Caco-2 (cell line): ENCODE results near the gene SAV1. TPM values are rescaled to one million over a fixed set of nuclear protein-coding genes. Genes with fewer than 3 reads are reported as not detected.

Experiments
- BruUV-seq: library from RNA; stranded (reverse); fragments of 400-500 nt; replicated peaks from 2 replicates; lab custom pipeline; 2021; lab: Mats Ljungman, UMichigan
- CTCF ChIA-PET: fragments of 300-600 bp; sonication (Branson Sonifier 250); formaldehyde crosslinking; loops from one replicate; lab custom pipeline; 2022; ENCODE audit warnings: antibody characterized with exemption; lab: Charles Lee
- POLR2A ChIA-PET: fragments of 300-600 bp; sonication (Branson Sonifier 250); formaldehyde crosslinking; loops from one replicate; lab custom pipeline; 2022; ENCODE audit warnings: antibody characterized with exemption; lab: Charles Lee
- DNase-seq, 2 experiments: peaks; one replicate each; pipeline versions ENCODE4 v3.0.0 to v3.0.0-alpha.2; 2020 to 2022
- H3K27me3 ChIP-seq: replicated peaks from 2 replicates; pipeline ENCODE4 v1.6.0; 2011; ENCODE audit warnings: low read length; ENCODE audit not compliant: control insufficient read depth, insufficient read depth
- H3K36me3 ChIP-seq: 2 replicates; pipeline ENCODE4 v1.5.1; 2011; ENCODE audit warnings: low read length; ENCODE audit not compliant: control insufficient read depth, insufficient read depth
- H3K4me1 ChIP-seq: fragments of 250-450 bp; sonication (Bioruptor Pico); 2 replicates; pipeline ENCODE4 v1.5.1; 2020; ENCODE audit warnings: mild to moderate bottlenecking
- H3K4me3 ChIP-seq: 2 replicates; pipeline ENCODE4 v1.5.1; 2011; ENCODE audit warnings: low read depth, mild to moderate bottlenecking, control low read depth, low read length
- H3K9me3 ChIP-seq: fragments of 250-450 bp; sonication (Bioruptor Pico); 2 replicates; pipeline ENCODE4 v1.5.1; 2020; ENCODE audit warnings: mild to moderate bottlenecking, moderate library complexity
- H3K27ac Mint-ChIP-seq: one replicate; pipeline ENCODE4 v1.8.0; 2022; ENCODE audit warnings: mixed read lengths; ENCODE audit not compliant: unreplicated experiment
- H3K27me3 Mint-ChIP-seq: one replicate; pipeline ENCODE4 v1.8.0; 2022; ENCODE audit warnings: mixed read lengths; ENCODE audit not compliant: insufficient read depth, unreplicated experiment
- H3K36me3 Mint-ChIP-seq: one replicate; pipeline ENCODE4 v1.8.0; 2022; ENCODE audit warnings: mild to moderate bottlenecking, mixed read lengths; ENCODE audit not compliant: insufficient read depth, unreplicated experiment
- H3K4me1 Mint-ChIP-seq: one replicate; pipeline ENCODE4 v1.8.0; 2022; ENCODE audit warnings: low read depth, mixed read lengths; ENCODE audit not compliant: unreplicated experiment
- H3K4me3 Mint-ChIP-seq: one replicate; pipeline ENCODE4 v1.8.0; 2022; ENCODE audit warnings: mild to moderate bottlenecking, moderate library complexity, mixed read lengths; ENCODE audit not compliant: unreplicated experiment
- H3K9me3 Mint-ChIP-seq: one replicate; pipeline ENCODE4 v1.8.0; 2022; ENCODE audit warnings: mixed read lengths; ENCODE audit not compliant: unreplicated experiment
- CTCF ChIP-seq, 2 experiments: fragments of 200-600 bp in 1 of 2; IDR thresholded peaks; 1 replicate in 1 of 2; 2 replicates in 1 of 2; pipeline versions ENCODE4 v1.5.1 to v1.8.0; 2011 to 2022; ENCODE audit warnings: antibody characterized with exemption in 1 of 2, control low read depth in 1 of 2, inconsistent platforms in 1 of 2, low read depth in 1 of 2, low read length in 1 of 2, mild to moderate bottlenecking in 1 of 2, moderate library complexity in 1 of 2; ENCODE audit not compliant: insufficient read depth in 1 of 2, severe bottlenecking in 1 of 2, unreplicated experiment in 1 of 2
- intact Hi-C: fragments of 100-400 bp; cut with micrococcal nuclease; formaldehyde crosslinking; loops from one replicate; pipeline ENCODE4 v1.10.0; 2022; ENCODE audit not compliant: unreplicated experiment
- total RNA-seq: library from RNA; stranded (reverse); gene quantifications from 2 replicates; pipeline ENCODE4 v1.2.3, GENCODE V29; 2022

SAV1 gene
- total RNA-seq, 1 experiment from 2014 or later, result 28.3 TPM

- POLR2A ChIA-PET, result no interaction called here
- BruUV-seq, result no TSS peak
These were observed 55.3 kb downstream of the SAV1 start for GRCh38 chr14:50612806-50613205.

GRCh38 chr14:50610465-50610864 lies 57.6 kb downstream of the SAV1 start:
- H3K4me1 ChIP-seq, result no peaks in the 10 kb centered on the region
- H3K4me3 Mint-ChIP-seq, result no peak overlapping the region
- CTCF ChIA-PET, result no interaction called here
- no peak overlapping the region for H3K27ac Mint-ChIP-seq
- no peaks in the 10 kb centered on the region for H3K36me3 ChIP-seq
- DNase-seq, result no peak
- intact Hi-C loops, result no loop called here
- no peaks in the 10 kb centered on the region for H3K36me3 Mint-ChIP-seq
- no peak for TF ChIP-seq CTCF (IDR thresholded peaks at IDR 0.05; ENCODE audit: insufficient read depth in 1 of 2, low read depth in 1 of 2, low read length in 1 of 2, severe bottlenecking in 1 of 2, unreplicated experiment in 1 of 2)
- H3K4me3 ChIP-seq, result no peak overlapping the region
- no peaks in the 10 kb centered on the region for H3K9me3 Mint-ChIP-seq
- POLR2A ChIA-PET, result no interaction called here
- no peaks in the 10 kb centered on the region for H3K9me3 ChIP-seq
- no TSS peak for BruUV-seq
- H3K27me3 Mint-ChIP-seq, result peaks cover 8% of the 10 kb centered on the region
- H3K27me3 ChIP-seq, result no peaks in the 10 kb centered on the region
- H3K4me1 Mint-ChIP-seq, result no peaks in the 10 kb centered on the region

More at GRCh38 chr14:50612806-50613205, 55.3 kb downstream of the SAV1 start:
- Mint-ChIP-seq H3K4me1 (no peaks in the 10 kb centered on the region), H3K36me3 (no peaks in the 10 kb centered on the region), H3K27me3 (peaks cover 8% of the 10 kb centered on the region), H3K27ac (no peak overlapping the region), H3K4me3 (no peak overlapping the region), H3K9me3 (no peaks in the 10 kb centered on the region)
- CTCF ChIA-PET, result no interaction called here
- Histone ChIP-seq H3K36me3 (no peaks in the 10 kb centered on the region), H3K4me3 (no peak overlapping the region), H3K4me1 (no peaks in the 10 kb centered on the region), H3K9me3 (no peaks in the 10 kb centered on the region), H3K27me3 (no peaks in the 10 kb centered on the region)
- no peak for TF ChIP-seq CTCF (IDR thresholded peaks at IDR 0.05; ENCODE audit: insufficient read depth in 1 of 2, low read depth in 1 of 2, low read length in 1 of 2, severe bottlenecking in 1 of 2, unreplicated experiment in 1 of 2)
- intact Hi-C loops, result no loop called here
- no peak for DNase-seq

GRCh38 chr14:50608302-50608851 lies 59.7 kb downstream of the SAV1 start:
- no peaks in the 10 kb centered on the region for H3K27me3 ChIP-seq
- no TSS peak for BruUV-seq
- Mint-ChIP-seq H3K36me3 (no peaks in the 10 kb centered on the region), H3K4me3 (no peak overlapping the region), H3K27me3 (peaks cover 8% of the 10 kb centered on the region), H3K4me1 (no peaks in the 10 kb centered on the region), H3K9me3 (no peaks in the 10 kb centered on the region), H3K27ac (no peak overlapping the region)
- H3K4me3 ChIP-seq, result no peak overlapping the region
- no peaks in the 10 kb centered on the region for H3K4me1 ChIP-seq
- H3K36me3 ChIP-seq, result no peaks in the 10 kb centered on the region
- intact Hi-C loops, result no loop called here
- no peaks in the 10 kb centered on the region for H3K9me3 ChIP-seq
- no peak for DNase-seq
- CTCF ChIA-PET, result no interaction called here
- POLR2A ChIA-PET, result interaction anchor here (0.5 kb wide), 1 partner anchor 324 kb away, joined by 3 read pairs; no protein-coding TSS in a partner anchor
- no peak for TF ChIP-seq CTCF (IDR thresholded peaks at IDR 0.05; ENCODE audit: insufficient read depth in 1 of 2, low read depth in 1 of 2, low read length in 1 of 2, severe bottlenecking in 1 of 2, unreplicated experiment in 1 of 2)
